ENCODE measurements around the gene GORASP2.

DNA sequence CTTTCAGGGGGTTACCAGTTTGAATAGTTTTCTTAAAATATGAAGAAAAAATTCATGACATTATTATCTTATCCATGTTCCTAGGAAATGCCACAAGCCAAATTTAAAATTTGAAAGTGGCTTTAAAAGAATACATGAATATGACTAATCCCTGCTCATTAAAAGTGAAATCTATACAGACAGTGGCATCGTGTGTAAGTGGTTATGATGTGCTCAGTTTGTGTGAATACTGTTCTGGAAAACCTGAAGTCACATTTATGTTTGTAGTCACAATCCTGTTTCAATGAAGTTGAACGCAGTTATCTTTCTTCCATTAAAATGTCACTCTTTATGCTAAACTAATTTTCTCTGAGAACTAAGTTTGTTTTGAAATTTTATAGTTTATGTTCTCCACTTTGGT lies 75.8 kb downstream of the GORASP2 start:
- TF ChIP-seq, protein P1, sequence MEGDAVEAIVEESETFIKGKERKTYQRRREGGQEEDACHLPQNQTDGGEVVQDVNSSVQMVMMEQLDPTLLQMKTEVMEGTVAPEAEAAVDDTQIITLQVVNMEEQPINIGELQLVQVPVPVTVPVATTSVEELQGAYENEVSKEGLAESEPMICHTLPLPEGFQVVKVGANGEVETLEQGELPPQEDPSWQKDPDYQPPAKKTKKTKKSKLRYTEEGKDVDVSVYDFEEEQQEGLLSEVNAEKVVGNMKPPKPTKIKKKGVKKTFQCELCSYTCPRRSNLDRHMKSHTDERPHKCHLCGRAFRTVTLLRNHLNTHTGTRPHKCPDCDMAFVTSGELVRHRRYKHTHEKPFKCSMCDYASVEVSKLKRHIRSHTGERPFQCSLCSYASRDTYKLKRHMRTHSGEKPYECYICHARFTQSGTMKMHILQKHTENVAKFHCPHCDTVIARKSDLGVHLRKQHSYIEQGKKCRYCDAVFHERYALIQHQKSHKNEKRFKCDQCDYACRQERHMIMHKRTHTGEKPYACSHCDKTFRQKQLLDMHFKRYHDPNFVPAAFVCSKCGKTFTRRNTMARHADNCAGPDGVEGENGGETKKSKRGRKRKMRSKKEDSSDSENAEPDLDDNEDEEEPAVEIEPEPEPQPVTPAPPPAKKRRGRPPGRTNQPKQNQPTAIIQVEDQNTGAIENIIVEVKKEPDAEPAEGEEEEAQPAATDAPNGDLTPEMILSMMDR (IDR thresholded peaks at IDR 0.05) = no peak
- TF ChIP-seq EP300 (IDR thresholded peaks at IDR 0.05) = no peak
